Neural cell (in vitro differentiated cells): ENCODE measurements around the gene PXK. TPM values are rescaled to one million over a fixed set of nuclear protein-coding genes. Genes with fewer than 3 reads are reported as not detected.

Experiments used
- H2AFZ ChIP-seq: fragments of 200-600, 300-800 bp; sonication (generic), shearing (Covaris generic); 2 replicates; pipeline ENCODE4 v1.6.0; 2014; ENCODE audit warnings: low read depth, mild to moderate bottlenecking, antibody characterized with exemption, low read length, moderate library complexity
- H3F3A ChIP-seq: fragments of 200-600 bp; shearing (Covaris generic); 2 replicates; pipeline ENCODE4 v1.6.1; 2016; ENCODE audit warnings: mild to moderate bottlenecking, moderate library complexity, mixed read lengths, antibody characterized with exemption, low read length; ENCODE audit not compliant: insufficient read depth, poor library complexity, severe bottlenecking
- H3K27ac ChIP-seq: fragments of 200-600, 300-800 bp; sonication (generic), shearing (Covaris generic); 2 replicates; pipeline ENCODE4 v1.5.1; 2014; ENCODE audit warnings: mild to moderate bottlenecking, low read length, moderate library complexity
- H3K27me3 ChIP-seq: fragments of 300-800, 200-600 bp; sonication (generic), shearing (Covaris generic); 2 replicates; pipeline ENCODE4 v1.6.0; 2014; ENCODE audit warnings: mild to moderate bottlenecking, low read depth, low read length, moderate library complexity; ENCODE audit not compliant: insufficient read depth
- H3K36me3 ChIP-seq: fragments of 300-800, 200-600 bp; sonication (generic), shearing (Covaris generic); 2 replicates; pipeline ENCODE4 v1.5.1; 2014; ENCODE audit warnings: mild to moderate bottlenecking, antibody characterized with exemption, low read length, moderate library complexity; ENCODE audit not compliant: insufficient read depth
- H3K4me2 ChIP-seq: fragments of 300-800, 200-600 bp; sonication (generic), shearing (Covaris generic); 2 replicates; pipeline ENCODE4 v1.6.0; 2014; ENCODE audit warnings: mild to moderate bottlenecking, low read length
- H3K4me3 ChIP-seq: fragments of 300-800, 200-600 bp; sonication (generic), shearing (Covaris generic); 2 replicates; pipeline ENCODE4 v1.5.1; 2014; ENCODE audit warnings: mild to moderate bottlenecking, low read length, moderate library complexity
- H3K79me2 ChIP-seq: fragments of 200-600 bp; shearing (Covaris generic); replicated peaks from 2 replicates; pipeline ENCODE4 v1.6.0; 2014; ENCODE audit warnings: mild to moderate bottlenecking, low read length, moderate library complexity; ENCODE audit not compliant: insufficient read depth
- H3K9ac ChIP-seq: fragments of 300-800, 200-600 bp; sonication (generic), shearing (Covaris generic); 2 replicates; pipeline ENCODE4 v1.6.1; 2016; ENCODE audit warnings: mild to moderate bottlenecking, low read length, mixed read lengths
- H3K9me2 ChIP-seq: fragments of 200-600 bp; shearing (Covaris generic); 2 replicates; pipeline ENCODE4 v1.6.1; 2016; ENCODE audit warnings: mild to moderate bottlenecking, low read length, mixed read lengths; ENCODE audit not compliant: insufficient read depth
- H3K9me3 ChIP-seq: fragments of 200-600, 300-800 bp; sonication (generic), shearing (Covaris generic); 2 replicates; pipeline ENCODE4 v1.6.1; 2016; ENCODE audit warnings: mild to moderate bottlenecking, mixed run types, low read length, moderate library complexity, mixed read lengths
- H4K20me1 ChIP-seq: fragments of 200-600 bp; shearing (Covaris generic); 2 replicates; pipeline ENCODE4 v1.6.1; 2016; ENCODE audit warnings: mild to moderate bottlenecking, mixed run types; ENCODE audit not compliant: insufficient read depth
- EP300 ChIP-seq: fragments of 450-650 bp; conservative IDR thresholded peaks from 2 replicates; pipeline ENCODE4 v1.6.1; 2014; ENCODE audit warnings: antibody characterized with exemption, mild to moderate bottlenecking, moderate library complexity; ENCODE audit not compliant: poor library complexity, severe bottlenecking
- EZH2 ChIP-seq: fragments of 200-600, 300-800 bp; shearing (Covaris generic), sonication (generic); IDR thresholded peaks from 2 replicates; pipeline ENCODE4 v1.6.1; 2014; ENCODE audit warnings: antibody characterized with exemption, low read length, borderline replicate concordance, mild to moderate bottlenecking; ENCODE audit not compliant: insufficient read depth, poor library complexity, severe bottlenecking
- MXI1 ChIP-seq: fragments of 450-650 bp; conservative IDR thresholded peaks from 2 replicates; pipeline ENCODE4 v1.6.1; 2014; ENCODE audit warnings: antibody characterized with exemption, mild to moderate bottlenecking; ENCODE audit not compliant: poor library complexity, severe bottlenecking
- POLR2AphosphoS5 ChIP-seq: IDR thresholded peaks from 2 replicates; pipeline ENCODE4 v1.6.1; 2012
- RAD21 ChIP-seq: fragments of 450-650 bp; conservative IDR thresholded peaks from 2 replicates; pipeline ENCODE4 v1.6.1; 2014; ENCODE audit warnings: antibody characterized with exemption, mild to moderate bottlenecking, moderate library complexity
- REST ChIP-seq: IDR thresholded peaks from 2 replicates; pipeline ENCODE4 v1.6.1; 2012; ENCODE audit warnings: borderline replicate concordance
- SMC3 ChIP-seq: fragments of 450-650 bp; conservative IDR thresholded peaks from 2 replicates; pipeline ENCODE4 v1.6.1; 2014; ENCODE audit warnings: antibody characterized with exemption, mild to moderate bottlenecking, moderate library complexity; ENCODE audit not compliant: poor library complexity
- TAF1 ChIP-seq: IDR thresholded peaks from 2 replicates; pipeline ENCODE4 v1.6.1; 2012; ENCODE audit warnings: low read depth
- polyA plus RNA-seq: library from polyadenylated mRNA; depleted of rRNA; stranded (reverse); fragments of >200 nt; gene quantifications from 2 replicates; pipeline ENCODE4 v1.2.3, GENCODE V29; 2014
- TF ChIP-seq, protein P1 (sequence below): fragments of 450-650 bp; IDR thresholded peaks from 2 replicates; pipeline ENCODE4 v1.5.1; 2014; ENCODE audit warnings: antibody characterized with exemption, mild to moderate bottlenecking, moderate library complexity; ENCODE audit not compliant: poor library complexity, severe bottlenecking

PXK gene
- polyA plus RNA-seq, 1 donor from 2014 or later: 37.7 TPM

DNA sequence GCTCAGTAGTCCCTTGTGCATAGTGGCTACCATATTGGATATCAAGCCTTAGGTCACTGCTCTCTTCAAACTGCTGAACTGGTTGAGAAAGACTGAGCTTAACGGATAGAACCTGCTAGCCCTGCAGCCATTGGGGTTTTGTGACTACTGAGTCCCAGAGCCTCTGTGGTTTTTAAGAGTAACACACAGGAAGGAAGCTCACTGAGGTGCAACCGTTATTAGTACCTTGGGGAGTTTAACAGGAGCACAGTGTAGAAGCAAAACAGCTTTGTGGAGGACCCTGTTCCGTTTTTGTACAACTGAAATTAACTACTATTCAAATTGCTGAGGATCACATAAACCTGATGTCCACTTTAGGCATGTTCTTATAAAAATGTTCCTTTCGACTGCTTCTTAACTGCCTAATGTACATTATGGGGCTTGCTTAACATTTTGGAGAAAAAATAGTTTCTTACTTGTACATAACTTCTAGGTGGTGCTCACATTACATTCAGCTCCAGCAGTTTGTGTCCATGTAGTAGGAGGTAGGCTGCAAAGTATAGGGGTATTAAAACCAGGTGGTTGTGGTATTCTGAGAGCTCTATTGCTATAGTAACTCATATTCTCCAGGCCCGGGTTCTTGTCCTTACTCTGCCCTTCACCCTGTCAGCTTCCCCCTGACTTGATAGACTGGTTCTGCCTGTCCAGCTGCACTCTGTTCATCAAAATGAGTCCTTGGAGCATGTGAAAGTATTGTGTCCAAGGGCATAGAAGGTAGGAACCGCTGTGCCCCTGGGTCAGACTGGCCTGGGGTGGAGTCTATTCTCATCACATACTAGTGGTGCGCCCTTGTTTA lies 17.3 kb downstream of the PXK start:
- Histone ChIP-seq H3K79me2 (no peaks in the 10 kb centered on the region), H2AFZ (no peak overlapping the region), H4K20me1 (no peaks in the 10 kb centered on the region), H3F3A (no peaks in the 10 kb centered on the region), H3K9me3 (no peaks in the 10 kb centered on the region), H3K4me3 (no peak overlapping the region), H3K9me2 (no peaks in the 10 kb centered on the region), H3K27ac (no peak overlapping the region), H3K27me3 (no peaks in the 10 kb centered on the region), H3K36me3 (no peaks in the 10 kb centered on the region), H3K4me2 (no peak overlapping the region), H3K9ac (no peak overlapping the region)
- TF ChIP-seq RAD21 (no peak), EP300 (no peak), SMC3 (no peak), MXI1 (no peak), EZH2 (no peak), POLR2AphosphoS5 (no peak), REST (no peak), TAF1 (no peak)
- TF ChIP-seq, protein P1, sequence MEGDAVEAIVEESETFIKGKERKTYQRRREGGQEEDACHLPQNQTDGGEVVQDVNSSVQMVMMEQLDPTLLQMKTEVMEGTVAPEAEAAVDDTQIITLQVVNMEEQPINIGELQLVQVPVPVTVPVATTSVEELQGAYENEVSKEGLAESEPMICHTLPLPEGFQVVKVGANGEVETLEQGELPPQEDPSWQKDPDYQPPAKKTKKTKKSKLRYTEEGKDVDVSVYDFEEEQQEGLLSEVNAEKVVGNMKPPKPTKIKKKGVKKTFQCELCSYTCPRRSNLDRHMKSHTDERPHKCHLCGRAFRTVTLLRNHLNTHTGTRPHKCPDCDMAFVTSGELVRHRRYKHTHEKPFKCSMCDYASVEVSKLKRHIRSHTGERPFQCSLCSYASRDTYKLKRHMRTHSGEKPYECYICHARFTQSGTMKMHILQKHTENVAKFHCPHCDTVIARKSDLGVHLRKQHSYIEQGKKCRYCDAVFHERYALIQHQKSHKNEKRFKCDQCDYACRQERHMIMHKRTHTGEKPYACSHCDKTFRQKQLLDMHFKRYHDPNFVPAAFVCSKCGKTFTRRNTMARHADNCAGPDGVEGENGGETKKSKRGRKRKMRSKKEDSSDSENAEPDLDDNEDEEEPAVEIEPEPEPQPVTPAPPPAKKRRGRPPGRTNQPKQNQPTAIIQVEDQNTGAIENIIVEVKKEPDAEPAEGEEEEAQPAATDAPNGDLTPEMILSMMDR: no peak

- Histone ChIP-seq H3K27ac (no peak overlapping the region), H3K4me2 (no peak overlapping the region), H3K4me3 (no peak overlapping the region), H3K9me2 (no peaks in the 10 kb centered on the region), H2AFZ (no peak overlapping the region), H3K79me2 (no peaks in the 10 kb centered on the region), H3F3A (no peaks in the 10 kb centered on the region), H3K9ac (no peak overlapping the region), H3K9me3 (no peaks in the 10 kb centered on the region), H4K20me1 (no peaks in the 10 kb centered on the region), H3K36me3 (no peaks in the 10 kb centered on the region), H3K27me3 (no peaks in the 10 kb centered on the region)
- TF ChIP-seq SMC3: no peak
- no peak for TF ChIP-seq EZH2
- no peak for TF ChIP-seq TAF1
- no peak for TF ChIP-seq MXI1
- no peak for TF ChIP-seq REST
- TF ChIP-seq EP300: no peak
- no peak for TF ChIP-seq POLR2AphosphoS5
- TF ChIP-seq RAD21: no peak
- TF ChIP-seq, protein P1: no peak
Measured at GRCh38 chr3:58350627-58351013, 17.9 kb downstream of the PXK start.
